A549 treated with ZK216348 at 1 μM for 4 hours (cell line): ENCODE measurements around the gene CFAP69. TPM values are rescaled to one million over a fixed set of nuclear protein-coding genes. Genes with fewer than 3 reads are reported as not detected.

ENCODE experiments used
- total RNA-seq: library from RNA; stranded (reverse); fragments of 200-300 nt; extraction: Qiagen RNA extraction; gene quantifications from 5 replicates; pipeline ENCODE4 v1.2.3, GENCODE V29; 2022; ENCODE audit warnings: low read depth

CFAP69 gene, protein sequence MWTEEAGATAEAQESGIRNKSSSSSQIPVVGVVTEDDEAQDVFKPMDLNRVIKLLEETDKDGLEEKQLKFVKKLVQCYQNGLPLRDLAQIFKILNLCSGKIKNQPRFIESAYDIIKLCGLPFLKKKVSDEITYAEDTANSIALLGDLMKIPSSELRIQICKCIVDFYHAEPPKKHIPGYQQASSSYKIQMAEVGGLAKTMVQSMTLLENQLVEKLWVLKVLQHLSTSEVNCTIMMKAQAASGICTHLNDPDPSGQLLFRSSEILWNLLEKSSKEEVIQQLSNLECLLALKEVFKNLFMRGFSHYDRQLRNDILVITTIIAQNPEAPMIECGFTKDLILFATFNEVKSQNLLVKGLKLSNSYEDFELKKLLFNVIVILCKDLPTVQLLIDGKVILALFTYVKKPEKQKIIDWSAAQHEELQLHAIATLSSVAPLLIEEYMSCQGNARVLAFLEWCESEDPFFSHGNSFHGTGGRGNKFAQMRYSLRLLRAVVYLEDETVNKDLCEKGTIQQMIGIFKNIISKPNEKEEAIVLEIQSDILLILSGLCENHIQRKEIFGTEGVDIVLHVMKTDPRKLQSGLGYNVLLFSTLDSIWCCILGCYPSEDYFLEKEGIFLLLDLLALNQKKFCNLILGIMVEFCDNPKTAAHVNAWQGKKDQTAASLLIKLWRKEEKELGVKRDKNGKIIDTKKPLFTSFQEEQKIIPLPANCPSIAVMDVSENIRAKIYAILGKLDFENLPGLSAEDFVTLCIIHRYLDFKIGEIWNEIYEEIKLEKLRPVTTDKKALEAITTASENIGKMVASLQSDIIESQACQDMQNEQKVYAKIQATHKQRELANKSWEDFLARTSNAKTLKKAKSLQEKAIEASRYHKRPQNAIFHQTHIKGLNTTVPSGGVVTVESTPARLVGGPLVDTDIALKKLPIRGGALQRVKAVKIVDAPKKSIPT
- 1.3 to 3.1 TPM (median 2.2 TPM) in 5 replicates for total RNA-seq

DNA sequence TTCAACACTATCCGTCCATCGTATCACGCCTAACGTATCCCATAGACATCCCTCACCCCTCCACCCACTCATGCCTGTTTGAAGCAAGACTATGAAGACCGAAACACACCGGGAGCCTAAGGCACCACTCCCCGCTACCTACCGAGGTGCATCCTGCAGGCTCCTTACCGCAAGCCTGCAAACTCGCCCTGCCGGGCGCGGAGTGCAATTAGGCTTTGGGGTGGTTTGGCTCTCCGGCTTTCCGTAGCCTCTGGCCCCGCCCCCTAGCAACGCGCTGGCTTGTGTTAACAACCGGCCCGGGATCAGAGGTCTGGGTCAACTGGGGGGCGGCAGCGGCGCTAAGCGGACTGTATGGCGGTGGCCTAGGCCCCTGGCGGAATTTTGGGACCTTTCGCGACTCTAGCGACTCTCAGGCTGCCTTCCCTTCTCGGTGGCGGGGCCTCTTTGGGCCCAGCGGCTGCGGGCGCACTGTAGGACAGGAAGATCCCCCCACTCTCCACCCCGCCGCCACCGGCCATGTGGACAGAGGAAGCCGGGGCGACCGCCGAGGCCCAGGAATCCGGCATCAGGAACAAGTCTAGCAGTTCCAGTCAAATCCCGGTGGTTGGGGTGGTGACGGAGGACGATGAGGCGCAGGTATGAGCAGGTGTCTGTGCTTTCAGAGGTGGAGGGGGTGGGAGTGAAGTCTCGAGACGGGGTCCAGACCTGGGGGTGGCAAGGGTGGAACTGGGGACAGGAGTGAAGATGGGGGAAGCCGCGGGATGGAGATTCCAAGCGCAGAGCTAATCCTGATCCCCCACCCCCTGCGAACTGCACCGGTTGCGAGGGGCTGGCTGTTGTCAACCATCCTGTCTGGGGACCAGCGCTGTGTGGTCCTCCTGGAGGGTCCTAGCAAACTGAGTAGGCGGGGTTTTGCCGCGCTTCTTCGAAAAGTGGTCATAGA lies at the start of gene CFAP69:
TSS of gene CFAP69 (plus strand) at position 266 of the 943 bp plus-strand sequence. CDS start at position 517, 251 bp downstream.

DNA sequence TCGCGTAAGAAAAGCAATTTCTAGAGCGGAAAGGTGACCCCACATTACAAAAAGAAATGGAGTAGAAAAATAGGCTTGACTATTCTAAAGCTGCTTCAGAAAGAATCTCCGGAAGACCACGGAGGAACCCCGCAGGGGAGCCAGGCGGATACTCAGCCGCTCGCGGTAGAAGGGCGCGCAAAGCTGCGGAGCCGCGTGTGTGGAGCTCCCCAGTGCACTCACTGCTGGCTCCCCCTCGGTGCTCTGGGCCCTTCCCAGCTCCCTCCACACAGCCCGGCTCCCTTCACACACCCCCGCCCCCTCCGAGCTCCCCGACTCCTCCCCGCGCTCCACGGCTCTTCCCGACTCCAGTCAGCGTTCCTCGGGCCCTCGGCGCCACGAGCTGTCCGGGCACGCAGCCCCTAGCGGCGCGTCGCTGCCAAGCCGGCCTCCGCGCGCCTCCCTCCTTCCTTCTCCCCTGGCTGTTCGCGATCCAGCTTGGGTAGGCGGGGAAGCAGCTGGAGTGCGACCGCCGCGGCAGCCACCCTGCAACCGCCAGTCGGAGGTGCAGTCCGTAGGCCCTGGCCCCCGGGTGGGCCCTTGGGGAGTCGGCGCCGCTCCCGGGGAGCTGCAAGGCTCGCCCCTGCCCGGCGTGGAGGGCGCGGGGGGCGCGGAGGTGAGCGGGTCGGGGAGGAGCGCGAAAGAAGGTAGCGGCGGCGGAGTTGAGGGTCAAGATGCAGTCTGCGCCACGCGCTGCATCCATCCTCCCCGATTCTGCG lies 33.4 kb upstream of the CFAP69 start, which contains the start of gene STEAP2:
TSS of gene STEAP2 (plus strand) at position 350 of the 758 bp plus-strand sequence. CDS start 13,343 bp downstream, outside the sequence.

DNA sequence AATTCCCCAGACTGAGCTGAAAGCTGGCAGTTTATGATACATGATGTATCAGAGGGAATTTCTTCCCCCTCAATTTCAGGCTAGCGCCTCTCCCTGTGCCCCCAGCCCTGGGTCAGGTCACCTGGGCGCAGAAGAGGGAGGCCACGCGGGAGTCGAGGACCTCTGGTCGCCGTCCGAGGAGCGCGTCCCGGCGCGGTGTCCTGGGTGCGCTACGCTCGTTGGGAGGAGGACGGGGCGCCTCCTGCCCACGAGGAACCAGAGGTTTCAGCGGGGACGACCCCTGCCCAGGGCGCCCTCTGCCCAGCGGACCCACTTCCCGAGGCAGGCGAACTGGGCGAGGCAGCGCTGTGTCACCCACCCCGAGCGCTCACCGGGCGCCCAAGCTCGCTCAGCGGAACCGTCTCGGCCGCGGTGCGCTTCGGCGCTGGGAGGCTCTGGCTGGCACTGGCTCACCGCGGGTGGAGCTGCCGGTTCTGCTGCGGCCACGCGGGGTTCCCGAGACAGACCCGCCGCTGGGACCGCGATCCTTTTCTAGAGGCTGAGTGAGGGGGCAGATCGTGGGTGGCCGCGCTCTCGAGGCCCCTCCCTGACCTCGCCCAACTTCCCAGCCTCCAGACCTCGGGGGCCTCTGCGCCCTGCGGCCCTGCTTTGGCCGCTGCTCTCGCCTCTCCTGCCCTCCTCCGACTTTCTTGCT lies 76.0 kb downstream of the CFAP69 start, which contains the start of gene FAM237B:
TSS of gene FAM237B (minus strand) at position 504 of the 694 bp plus-strand sequence. CDS start 1,556 bp downstream, outside the sequence.

DNA sequence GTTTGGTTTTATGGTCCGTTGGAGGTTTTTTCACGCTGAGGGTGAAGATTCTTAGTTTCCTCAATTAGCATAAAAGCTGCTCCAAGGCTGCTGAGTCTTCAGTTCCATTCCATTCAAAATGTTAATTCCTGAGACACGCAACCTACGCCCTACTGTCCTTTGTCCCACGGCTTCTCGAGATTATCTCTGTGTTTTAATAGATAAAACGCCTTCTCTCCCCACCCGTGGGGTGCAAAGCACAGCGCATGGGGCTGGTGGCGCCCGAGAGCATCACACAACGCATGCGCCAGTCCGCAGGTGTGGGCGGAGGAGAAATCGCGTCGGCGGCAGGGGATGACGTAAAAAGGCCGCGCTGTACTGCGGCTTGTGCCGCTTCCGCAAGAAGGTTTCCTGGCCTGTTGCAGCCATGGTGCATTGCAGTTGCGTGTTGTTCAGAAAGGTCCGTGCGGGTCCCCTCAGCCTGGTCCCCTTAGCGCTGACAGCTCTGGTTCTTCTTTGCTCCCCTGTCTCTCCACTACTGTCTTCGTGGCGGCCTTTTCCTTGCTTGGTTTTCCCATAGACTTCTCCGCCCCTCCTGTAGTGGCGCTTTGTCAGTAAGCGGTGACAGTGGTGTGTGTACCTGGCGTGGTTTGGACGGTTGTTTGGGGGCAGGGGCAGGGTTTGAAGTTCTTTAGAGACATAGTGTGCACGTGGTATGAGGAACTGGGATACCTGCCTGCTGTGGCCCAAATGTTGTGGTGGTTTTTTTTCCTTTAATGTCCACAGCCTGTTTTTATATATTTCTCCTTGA lies 101.6 kb downstream of the CFAP69 start, which contains the start of gene GTPBP10:
TSS of gene GTPBP10 (plus strand) at position 381 of the 790 bp plus-strand sequence. CDS start at position 407, 26 bp downstream.

Other genes with a start within 250 kb of the CFAP69 start
- 13.1 to 14.5 TPM (median 13.4 TPM) in 5 replicates for gene STEAP1, start 90.7 kb upstream of the CFAP69 start, total RNA-seq
- gene STEAP2, start 33.4 kb upstream of the CFAP69 start, total RNA-seq: 3.1 to 5.4 TPM (median 3.8 TPM) in 5 replicates
- gene FAM237B, start 76.1 kb downstream of the CFAP69 start, total RNA-seq: not detected in 5 replicates
- gene GTPBP10, start 101.5 kb downstream of the CFAP69 start, total RNA-seq: 18.4 to 28.0 TPM (median 24.6 TPM) in 5 replicates
- 16.8 to 34.8 TPM (median 27.5 TPM) in 5 replicates for gene CLDN12, start 158.3 kb downstream of the CFAP69 start, total RNA-seq
- gene PTTG1IP2, start 224.5 kb downstream of the CFAP69 start, total RNA-seq: not detected in 5 replicates